ENCODE measurements around the gene FAM171A1.

DNA sequence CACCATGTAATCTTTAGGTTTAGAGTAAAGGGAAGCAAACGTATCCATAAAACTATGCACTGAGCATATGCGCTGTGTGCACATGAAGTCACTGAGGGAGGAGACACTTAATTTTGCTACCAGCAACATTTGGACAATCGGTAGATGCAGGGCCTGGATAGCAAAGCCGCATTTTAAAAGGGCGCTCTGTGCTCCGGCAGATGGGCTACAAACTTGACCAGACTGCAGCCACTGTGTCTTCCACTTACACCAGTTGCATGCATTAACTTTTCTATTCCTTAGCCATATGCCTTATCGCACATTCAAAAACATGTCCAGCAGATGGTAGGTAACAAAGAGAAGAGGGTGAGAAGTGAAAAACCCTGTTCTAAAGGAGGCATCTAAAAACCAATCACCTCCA lies 18.3 kb downstream of the FAM171A1 start:
- TF ChIP-seq, protein P1, sequence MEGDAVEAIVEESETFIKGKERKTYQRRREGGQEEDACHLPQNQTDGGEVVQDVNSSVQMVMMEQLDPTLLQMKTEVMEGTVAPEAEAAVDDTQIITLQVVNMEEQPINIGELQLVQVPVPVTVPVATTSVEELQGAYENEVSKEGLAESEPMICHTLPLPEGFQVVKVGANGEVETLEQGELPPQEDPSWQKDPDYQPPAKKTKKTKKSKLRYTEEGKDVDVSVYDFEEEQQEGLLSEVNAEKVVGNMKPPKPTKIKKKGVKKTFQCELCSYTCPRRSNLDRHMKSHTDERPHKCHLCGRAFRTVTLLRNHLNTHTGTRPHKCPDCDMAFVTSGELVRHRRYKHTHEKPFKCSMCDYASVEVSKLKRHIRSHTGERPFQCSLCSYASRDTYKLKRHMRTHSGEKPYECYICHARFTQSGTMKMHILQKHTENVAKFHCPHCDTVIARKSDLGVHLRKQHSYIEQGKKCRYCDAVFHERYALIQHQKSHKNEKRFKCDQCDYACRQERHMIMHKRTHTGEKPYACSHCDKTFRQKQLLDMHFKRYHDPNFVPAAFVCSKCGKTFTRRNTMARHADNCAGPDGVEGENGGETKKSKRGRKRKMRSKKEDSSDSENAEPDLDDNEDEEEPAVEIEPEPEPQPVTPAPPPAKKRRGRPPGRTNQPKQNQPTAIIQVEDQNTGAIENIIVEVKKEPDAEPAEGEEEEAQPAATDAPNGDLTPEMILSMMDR (IDR thresholded peaks at IDR 0.05; ENCODE audit: low read depth, low read length) = no peak
- TF ChIP-seq EZH2phosphoT487 (IDR thresholded peaks at IDR 0.05; ENCODE audit: low read depth) = no peak

Data from OCI-LY3 (cell line).